CD4-positive, alpha-beta memory T cell (primary cell): ENCODE data around the gene GSC2. TPM values are rescaled to one million over a fixed set of nuclear protein-coding genes. Genes with fewer than 3 reads are reported as not detected.
A peak's percentile ranks its signal among the peaks of the same experiment; 100 is the strongest.

ENCODE experiments used
- CTCF ChIA-PET: fragments of 350-600 bp; sonication (Branson Sonifier 250); formaldehyde crosslinking; loops from one replicate; lab custom pipeline; 2021; ENCODE audit warnings: inconsistent platforms; ENCODE audit not compliant: partially characterized antibody; lab: Charles Lee
- POLR2A ChIA-PET: fragments of 350-600 bp; sonication (Branson Sonifier 250); formaldehyde crosslinking; loops from one replicate; lab custom pipeline; 2021; ENCODE audit not compliant: partially characterized antibody; lab: Charles Lee
- DNase-seq, 5 donors: peaks; one replicate each; pipeline versions ENCODE4 v3.0.0 to v3.0.0-alpha.2; 2020 to 2022; ENCODE audit warnings: mixed read lengths in 1 of 5
- H3K27ac ChIP-seq: one replicate; pipeline ENCODE4 v1.7.0; 2013; ENCODE audit warnings: low read depth, low read length
- H3K27me3 ChIP-seq: 2 replicates; pipeline ENCODE4 v1.7.0; 2013; ENCODE audit warnings: mild to moderate bottlenecking, low read length, moderate library complexity; ENCODE audit not compliant: insufficient read depth
- H3K36me3 ChIP-seq: 2 replicates; pipeline ENCODE4 v1.7.0; 2013; ENCODE audit warnings: mild to moderate bottlenecking, low read length, moderate library complexity; ENCODE audit not compliant: insufficient read depth
- H3K4me1 ChIP-seq: 2 replicates; pipeline ENCODE4 v1.7.0; 2013; ENCODE audit warnings: mild to moderate bottlenecking, low read length, moderate library complexity; ENCODE audit not compliant: insufficient read depth
- H3K4me3 ChIP-seq, 2 donors: one replicate each; pipeline ENCODE4 v1.7.0; 2013; ENCODE audit warnings: low read length in 2 of 2, mild to moderate bottlenecking in 1 of 2
- H3K9me3 ChIP-seq, 2 donors: one replicate each; pipeline ENCODE4 v1.7.0; 2013; ENCODE audit warnings: low read length in 2 of 2, control low read depth in 1 of 2; ENCODE audit not compliant: control insufficient read depth in 1 of 2
- H3K27ac Mint-ChIP-seq, 7 donors: one replicate each; pipeline ENCODE4 v1.8.0; 2020 to 2021; ENCODE audit warnings: mixed read lengths in 7 of 7, mild to moderate bottlenecking in 6 of 7, inconsistent platforms in 3 of 7, moderate library complexity in 3 of 7
- H3K27me3 Mint-ChIP-seq, 2 donors: one replicate each; pipeline ENCODE4 v1.8.0; 2020 to 2021; ENCODE audit warnings: mixed read lengths in 2 of 2
- H3K36me3 Mint-ChIP-seq, 2 donors: one replicate each; pipeline ENCODE4 v1.8.0; 2020 to 2021; ENCODE audit warnings: mixed read lengths in 2 of 2, inconsistent platforms in 1 of 2, mild to moderate bottlenecking in 1 of 2
- H3K4me1 Mint-ChIP-seq, 4 donors: one replicate each; pipeline ENCODE4 v1.8.0; 2020 to 2021; ENCODE audit warnings: mixed read lengths in 4 of 4, mild to moderate bottlenecking in 1 of 4
- H3K4me3 Mint-ChIP-seq, 8 donors: one replicate each; pipeline ENCODE4 v1.8.0; 2020 to 2021; ENCODE audit warnings: mixed read lengths in 8 of 8, mild to moderate bottlenecking in 7 of 8, moderate library complexity in 6 of 8, inconsistent platforms in 3 of 8
- H3K9me3 Mint-ChIP-seq, 8 donors: one replicate each; pipeline ENCODE4 v1.8.0; 2020 to 2021; ENCODE audit warnings: mixed read lengths in 8 of 8, mild to moderate bottlenecking in 5 of 8, inconsistent platforms in 3 of 8, moderate library complexity in 1 of 8
- intact Hi-C: fragments of 100-400 bp; cut with micrococcal nuclease; formaldehyde crosslinking; loops from one replicate; pipeline ENCODE4 v1.15.1; 2023
- polyA plus RNA-seq, 2 donors: library from polyadenylated mRNA; unstranded; fragments of 300-500 nt; fragmentation: Illumina TruSeq; gene quantifications; one replicate each; pipeline ENCODE4 v1.2.3, GENCODE V29; 2021
- total RNA-seq, 2 experiments: library from RNA; stranded (reverse); gene quantifications; one replicate each; pipeline ENCODE4 v1.2.3, GENCODE V29; 2021

GSC2 gene
- total and polyA plus RNA-seq, 4 experiments from 2014 or later, result not detected

- H3K4me3 Mint-ChIP-seq, result peak overlapping the region in 6 of 8 donors; percentile 9 to 76 (median 57)
- CTCF ChIA-PET, result interaction anchor here (0.9 to 2.1 kb wide), 5 partner anchors 14 to 522 kb away, joined by 3 to 10 read pairs (median 5); partner anchors contain the start of genes DGCR2 and ESS2
- Histone ChIP-seq H3K36me3 (no peaks in the 10 kb centered on the region), H3K4me1 (peaks cover 66% of the 10 kb centered on the region), H3K27ac (no peak overlapping the region), H3K4me3 (no peak overlapping the region), H3K27me3 (no peaks in the 10 kb centered on the region), H3K9me3 (no peaks in the 10 kb centered on the region)
- peaks cover 5 to 7% of the 10 kb centered on the region in 2 donors for H3K36me3 Mint-ChIP-seq
- POLR2A ChIA-PET, result interaction anchor here (1.2 to 3.5 kb wide), 3 partner anchors 14 to 371 kb away, joined by 4 to 18 read pairs (median 4); partner anchors contain the start of genes CDC45, DGCR2, ESS2 and UFD1
- H3K27ac Mint-ChIP-seq, result peak overlapping the region; percentile 79 to 99 (median 94)
- intact Hi-C loops, result loop anchor here (2.0 kb wide), 1 partner anchor 71 kb away; the partner anchor contains the start of gene SLC25A1
- no peak for DNase-seq
- peaks cover 53 to 83% (median 65%) of the 10 kb centered on the region in 4 donors for H3K4me1 Mint-ChIP-seq
- H3K9me3 Mint-ChIP-seq, result no peaks in the 10 kb centered on the region
- H3K27me3 Mint-ChIP-seq, result no peaks in the 10 kb centered on the region
Observed at GRCh38 chr22:19107730-19108074, 42.4 kb downstream of the GSC2 start.

GRCh38 chr22:19106886-19107729, 43.0 kb downstream of the GSC2 start:
- H3K9me3 Mint-ChIP-seq, result no peaks in the 10 kb centered on the region
- peaks cover 5 to 8% of the 10 kb centered on the region in 2 donors for H3K36me3 Mint-ChIP-seq
- Histone ChIP-seq H3K27ac (peak overlapping the region; percentile 1), H3K4me1 (peaks cover 61% of the 10 kb centered on the region), H3K4me3 (no peak overlapping the region), H3K9me3 (no peaks in the 10 kb centered on the region), H3K27me3 (no peaks in the 10 kb centered on the region), H3K36me3 (no peaks in the 10 kb centered on the region)
- peaks cover 51 to 84% (median 64%) of the 10 kb centered on the region in 4 donors for H3K4me1 Mint-ChIP-seq
- H3K27ac Mint-ChIP-seq, result peak overlapping the region; percentile 79 to 99 (median 94)
- intact Hi-C loops, result loop anchor here (1.0 kb wide), 2 partner anchors 370 to 523 kb away; no protein-coding TSS in a partner anchor
- peak overlapping the region in 4 of 8 donors; percentile 9 to 76 (median 22) for H3K4me3 Mint-ChIP-seq
- ChIA-PET POLR2A (interaction anchor here (1.2 to 3.5 kb wide), 3 partner anchors 8 to 38 kb away, joined by 4 to 18 read pairs (median 5); partner anchors contain the start of genes DGCR2 and ESS2), CTCF (interaction anchor here (1.0 to 2.1 kb wide), 6 partner anchors 10 to 523 kb away, joined by 3 to 10 read pairs (median 6); partner anchors contain the start of genes DGCR2 and ESS2)
- no peak for DNase-seq
- H3K27me3 Mint-ChIP-seq, result no peaks in the 10 kb centered on the region

GRCh38 chr22:19105867-19106802, 44.0 kb downstream of the GSC2 start:
- ChIA-PET POLR2A (interaction anchor here (1.8 to 3.5 kb wide), 2 partner anchors 9 to 16 kb away, joined by 5 to 18 read pairs; partner anchors contain the start of gene DGCR2), CTCF (interaction anchor here (1.1 to 2.1 kb wide), 4 partner anchors 11 to 288 kb away, joined by 3 to 10 read pairs (median 6); partner anchors contain the start of genes DGCR2 and ESS2)
- no peaks in the 10 kb centered on the region for H3K27me3 Mint-ChIP-seq
- H3K4me1 Mint-ChIP-seq, result peaks cover 49 to 86% (median 63%) of the 10 kb centered on the region in 4 donors
- intact Hi-C loops, result loop anchor here (1.0 kb wide), 2 partner anchors 371 to 524 kb away; no protein-coding TSS in a partner anchor
- H3K36me3 Mint-ChIP-seq, result peaks cover 8 to 12% of the 10 kb centered on the region in 2 donors
- peak; percentile 46 to 68 (median 54) for DNase-seq
- H3K27ac Mint-ChIP-seq, result peak overlapping the region; percentile 79 to 99 (median 89)
- Histone ChIP-seq H3K36me3 (no peaks in the 10 kb centered on the region), H3K4me3 (no peak overlapping the region), H3K4me1 (peaks cover 56% of the 10 kb centered on the region), H3K9me3 (no peaks in the 10 kb centered on the region), H3K27ac (peak overlapping the region; percentile 1), H3K27me3 (no peaks in the 10 kb centered on the region)
- no peaks in the 10 kb centered on the region for H3K9me3 Mint-ChIP-seq
- peak overlapping the region in 4 of 8 donors; percentile 1 to 78 (median 56) for H3K4me3 Mint-ChIP-seq

- CTCF ChIA-PET, result interaction anchor here (1.6 kb wide), 1 partner anchor 11 kb away, joined by 7 read pairs; no protein-coding TSS in a partner anchor
Observed at GRCh38 chr22:19105456-19105855, 44.6 kb downstream of the GSC2 start.

GRCh38 chr22:19103880-19104821, 45.9 kb downstream of the GSC2 start:
- Histone ChIP-seq H3K9me3 (no peaks in the 10 kb centered on the region), H3K27ac (no peak overlapping the region), H3K4me3 (no peak overlapping the region), H3K4me1 (peaks cover 36% of the 10 kb centered on the region), H3K36me3 (no peaks in the 10 kb centered on the region), H3K27me3 (no peaks in the 10 kb centered on the region)
- H3K27ac Mint-ChIP-seq, result peak overlapping the region in 4 of 7 donors; percentile 18 to 80 (median 70)
- H3K4me3 Mint-ChIP-seq, result no peak overlapping the region
- H3K36me3 Mint-ChIP-seq, result peaks cover 11 to 14% of the 10 kb centered on the region in 2 donors
- ChIA-PET CTCF (interaction anchor here (0.6 to 1.5 kb wide), 4 partner anchors 9 to 40 kb away, joined by 3 to 5 read pairs (median 4); partner anchors contain the start of genes DGCR2 and ESS2), POLR2A (no interaction called here)
- peaks cover 34 to 80% (median 49%) of the 10 kb centered on the region in 4 donors for H3K4me1 Mint-ChIP-seq
- no peaks in the 10 kb centered on the region for H3K9me3 Mint-ChIP-seq
- DNase-seq, result no peak
- intact Hi-C loops, result no loop called here
- no peaks in the 10 kb centered on the region for H3K27me3 Mint-ChIP-seq

More at GRCh38 chr22:19105456-19105855, 44.6 kb downstream of the GSC2 start:
- H3K27ac ChIP-seq, result no peak overlapping the region
- no peaks in the 10 kb centered on the region for H3K9me3 Mint-ChIP-seq
- H3K4me1 Mint-ChIP-seq, result peaks cover 43 to 83% (median 57%) of the 10 kb centered on the region in 4 donors
- no peak for DNase-seq
- no peaks in the 10 kb centered on the region for H3K9me3 ChIP-seq
- H3K4me3 Mint-ChIP-seq, result no peak overlapping the region
- intact Hi-C loops, result no loop called here
- no peaks in the 10 kb centered on the region for H3K27me3 ChIP-seq
- no peak overlapping the region for H3K4me3 ChIP-seq
- no peaks in the 10 kb centered on the region for H3K36me3 ChIP-seq
- H3K4me1 ChIP-seq, result peaks cover 49% of the 10 kb centered on the region
- H3K36me3 Mint-ChIP-seq, result peaks cover 8 to 14% of the 10 kb centered on the region in 2 donors
- H3K27ac Mint-ChIP-seq, result peak overlapping the region in 2 of 7 donors; percentile 17 to 22
- no peaks in the 10 kb centered on the region for H3K27me3 Mint-ChIP-seq
- POLR2A ChIA-PET, result interaction anchor here (1.8 to 3.5 kb wide), 2 partner anchors 10 to 16 kb away, joined by 5 to 18 read pairs; partner anchors contain the start of gene DGCR2
